Ovary (tissue), 3 donors: ENCODE results near the gene NAA10.

ENCODE experiments used
- POLR2A ChIP-seq: fragments of 450-650 bp; IDR thresholded peaks from one replicate; pipeline ENCODE4 v1.6.1; 2017; ENCODE audit warnings: antibody characterized with exemption, mild to moderate bottlenecking, moderate library complexity
- TF ChIP-seq, protein P1 (sequence below), 3 donors: fragments of 450-650 bp in 2 of 3; fragments of 200-600 bp in 1 of 3; IDR thresholded peaks; one replicate each; pipeline versions ENCODE4 v1.5.1 to v1.8.0; 2016 to 2022; ENCODE audit warnings: antibody characterized with exemption in 3 of 3, mild to moderate bottlenecking in 1 of 3
- donor health status: DM: no; HTN: no; CAD: no.

DNA sequence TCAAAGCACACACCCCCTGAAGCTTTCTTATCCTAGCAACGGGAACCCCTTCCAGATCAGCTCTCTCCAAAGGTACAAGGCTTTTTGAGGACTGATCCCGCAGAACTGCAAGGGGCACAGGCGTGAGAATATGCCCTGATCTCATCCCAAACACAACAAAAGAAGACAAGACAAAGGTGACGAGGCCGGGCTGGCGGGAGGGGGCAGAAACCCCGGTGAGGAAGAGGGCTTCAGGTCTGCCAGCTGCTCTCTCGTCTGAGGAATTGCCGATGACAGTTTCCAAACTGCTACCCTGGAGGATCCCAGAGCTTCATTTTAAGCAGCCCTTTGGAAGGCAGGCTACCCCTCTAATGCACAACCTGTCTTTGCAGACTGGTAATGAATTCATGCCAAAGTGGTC is 33.4 kb upstream of the NAA10 start:
- no peak for TF ChIP-seq POLR2A
- TF ChIP-seq, protein P1, sequence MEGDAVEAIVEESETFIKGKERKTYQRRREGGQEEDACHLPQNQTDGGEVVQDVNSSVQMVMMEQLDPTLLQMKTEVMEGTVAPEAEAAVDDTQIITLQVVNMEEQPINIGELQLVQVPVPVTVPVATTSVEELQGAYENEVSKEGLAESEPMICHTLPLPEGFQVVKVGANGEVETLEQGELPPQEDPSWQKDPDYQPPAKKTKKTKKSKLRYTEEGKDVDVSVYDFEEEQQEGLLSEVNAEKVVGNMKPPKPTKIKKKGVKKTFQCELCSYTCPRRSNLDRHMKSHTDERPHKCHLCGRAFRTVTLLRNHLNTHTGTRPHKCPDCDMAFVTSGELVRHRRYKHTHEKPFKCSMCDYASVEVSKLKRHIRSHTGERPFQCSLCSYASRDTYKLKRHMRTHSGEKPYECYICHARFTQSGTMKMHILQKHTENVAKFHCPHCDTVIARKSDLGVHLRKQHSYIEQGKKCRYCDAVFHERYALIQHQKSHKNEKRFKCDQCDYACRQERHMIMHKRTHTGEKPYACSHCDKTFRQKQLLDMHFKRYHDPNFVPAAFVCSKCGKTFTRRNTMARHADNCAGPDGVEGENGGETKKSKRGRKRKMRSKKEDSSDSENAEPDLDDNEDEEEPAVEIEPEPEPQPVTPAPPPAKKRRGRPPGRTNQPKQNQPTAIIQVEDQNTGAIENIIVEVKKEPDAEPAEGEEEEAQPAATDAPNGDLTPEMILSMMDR (IDR thresholded peaks at IDR 0.05): no peak
